DMS153 (cell line): ENCODE results near the gene KDM4B.

Source experiments
- DNase-seq: peaks from one replicate; lab custom pipeline; 2025; lab: John Stamatoyannopoulos, UW

Gene KDM4B

GRCh38 chr19:4984438-4984990 lies 15.6 kb downstream of the KDM4B start:
- DNase-seq, result no peak

GRCh38 chr19:4985551-4985991 lies 16.7 kb downstream of the KDM4B start:
- DNase-seq, result no peak

GRCh38 chr19:4986056-4986455 lies 17.1 kb downstream of the KDM4B start:
- no peak for DNase-seq

GRCh38 chr19:4986471-4986891 lies 17.6 kb downstream of the KDM4B start:
- no peak for DNase-seq

GRCh38 chr19:4987256-4987655 lies 18.3 kb downstream of the KDM4B start:
- DNase-seq, result no peak

GRCh38 chr19:4987692-4988370 lies 18.9 kb downstream of the KDM4B start:
- no peak for DNase-seq

- no peak for DNase-seq
Observed at GRCh38 chr19:4988770-4989251, 19.9 kb downstream of the KDM4B start.

GRCh38 chr19:4990306-4990705 lies 21.4 kb downstream of the KDM4B start:
- DNase-seq, result no peak

GRCh38 chr19:4991538-4991937 lies 22.6 kb downstream of the KDM4B start:
- no peak for DNase-seq

GRCh38 chr19:4991996-4992698 lies 23.2 kb downstream of the KDM4B start:
- DNase-seq, result no peak

GRCh38 chr19:4993683-4994082 lies 24.8 kb downstream of the KDM4B start:
- DNase-seq, result no peak

- no peak for DNase-seq
Observed at GRCh38 chr19:4996701-4997100, 27.8 kb downstream of the KDM4B start.

GRCh38 chr19:4997297-4997696 lies 28.4 kb downstream of the KDM4B start:
- no peak for DNase-seq

GRCh38 chr19:5000120-5000611 lies 31.3 kb downstream of the KDM4B start:
- DNase-seq, result no peak

GRCh38 chr19:5001615-5002014 lies 32.7 kb downstream of the KDM4B start:
- DNase-seq, result no peak

GRCh38 chr19:5002143-5002542 lies 33.2 kb downstream of the KDM4B start:
- no peak for DNase-seq

- DNase-seq, result no peak
Observed at GRCh38 chr19:5003781-5004180, 34.9 kb downstream of the KDM4B start.

- DNase-seq, result no peak
Observed at GRCh38 chr19:5005096-5005495, 36.2 kb downstream of the KDM4B start.

GRCh38 chr19:5006201-5006600 lies 37.3 kb downstream of the KDM4B start:
- DNase-seq, result no peak

GRCh38 chr19:5006821-5007220 lies 37.9 kb downstream of the KDM4B start:
- no peak for DNase-seq

- DNase-seq, result no peak
Observed at GRCh38 chr19:5011476-5012238, 42.7 kb downstream of the KDM4B start.
